Stimulated activated CD4-positive, alpha-beta T cell treated with anti-CD3 and anti-CD28 coated beads, Interleukin-1b, Interleukin-23, amount 100 ng/mL, for 24 hours (primary cell): ENCODE measurements around the gene SLC25A29.
"Not testable (repeated sequence)": the region's sequence is repeated elsewhere in the genome, so short reads cannot be mapped to it uniquely, and the experiment has no call there.

Experiments used
- DNase-seq, 4 experiments: peaks; one replicate each; pipeline ENCODE4 v3.0.0-alpha.2; 2020; ENCODE audit warnings: low read depth in 4 of 4, low spot score in 1 of 4

SLC25A29 gene, protein sequence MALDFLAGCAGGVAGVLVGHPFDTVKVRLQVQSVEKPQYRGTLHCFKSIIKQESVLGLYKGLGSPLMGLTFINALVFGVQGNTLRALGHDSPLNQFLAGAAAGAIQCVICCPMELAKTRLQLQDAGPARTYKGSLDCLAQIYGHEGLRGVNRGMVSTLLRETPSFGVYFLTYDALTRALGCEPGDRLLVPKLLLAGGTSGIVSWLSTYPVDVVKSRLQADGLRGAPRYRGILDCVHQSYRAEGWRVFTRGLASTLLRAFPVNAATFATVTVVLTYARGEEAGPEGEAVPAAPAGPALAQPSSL

GRCh38 chr14:100306101-100306997 lies at the start of gene SLC25A29:
TSS of gene SLC25A29 (minus strand) at chr14:100306444. CDS start at chr14:100306232, 212 bp downstream.
- peak; percentile 42 to 71 (median 60) for DNase-seq

- no peak for DNase-seq
Measured at GRCh38 chr14:100350986-100351385, 44.7 kb upstream of the SLC25A29 start.

- no peak for DNase-seq
Measured at GRCh38 chr14:100350276-100350926, 44.2 kb upstream of the SLC25A29 start.

DNA sequence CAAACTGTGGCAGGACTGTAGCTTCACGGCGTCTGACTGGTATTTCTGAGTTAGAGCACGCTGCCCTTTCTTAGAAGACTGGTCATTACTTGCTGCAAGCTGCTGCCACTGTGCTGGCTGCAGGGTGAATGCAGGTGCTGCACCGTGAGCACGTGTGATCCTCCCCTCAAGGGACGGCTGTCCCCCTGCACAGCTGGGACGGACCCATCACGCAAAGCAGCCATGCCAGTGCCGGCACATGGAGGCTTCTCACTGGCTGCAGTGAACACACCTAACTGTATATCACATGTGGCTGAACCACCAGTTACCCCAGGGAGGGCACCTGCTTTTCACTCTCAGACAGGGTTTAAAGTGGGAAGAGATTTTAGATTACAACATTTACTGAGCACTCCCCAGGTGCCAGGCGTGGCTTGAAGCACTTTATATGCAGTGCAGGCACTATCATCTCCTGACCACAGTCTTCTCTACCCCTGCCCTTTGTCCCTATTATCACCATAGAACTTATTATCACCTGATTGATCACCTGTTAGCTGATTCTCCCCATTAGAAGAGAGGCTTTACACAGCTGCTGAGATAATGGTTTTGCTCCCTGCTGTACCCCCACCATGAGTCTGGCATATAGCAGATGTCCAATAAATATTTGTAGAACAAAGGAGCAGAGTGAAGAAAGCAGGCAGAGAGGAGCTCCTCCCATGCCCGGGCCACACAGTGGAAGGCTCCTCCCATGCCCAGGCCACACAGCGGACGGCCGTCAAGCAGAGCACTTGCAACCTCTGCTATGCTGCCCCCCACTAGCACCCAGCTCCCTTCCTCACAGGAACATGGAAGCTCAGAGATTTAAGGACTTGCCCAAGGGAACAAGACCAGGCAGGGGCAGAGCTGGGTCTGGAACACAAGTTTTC lies 42.8 kb upstream of the SLC25A29 start:
- no peak for DNase-seq

DNA sequence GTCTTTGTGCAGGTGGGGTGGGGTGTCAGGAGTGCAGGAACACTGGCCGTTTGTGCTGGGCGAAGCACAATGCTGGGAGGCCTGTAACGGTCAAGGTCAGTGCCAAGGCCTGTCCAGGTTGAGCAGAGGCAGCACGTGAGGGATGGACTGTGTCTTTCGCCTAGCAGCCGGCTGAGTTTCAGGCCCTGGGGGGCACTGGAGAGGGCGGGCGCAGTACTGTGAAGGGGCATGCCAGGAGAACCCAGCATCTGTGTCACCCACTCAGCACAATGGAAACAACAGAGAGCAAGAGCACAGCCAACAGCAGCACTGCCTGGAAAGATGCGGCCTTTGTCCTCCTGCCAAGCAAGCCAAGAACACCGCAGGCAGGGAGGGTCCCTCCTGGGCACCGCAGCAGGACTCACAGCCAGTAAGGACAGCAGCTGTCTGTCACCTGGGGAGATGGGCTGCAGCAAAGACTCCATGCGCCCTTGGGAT lies 42.0 kb upstream of the SLC25A29 start:
- DNase-seq, result no peak

GRCh38 chr14:100346306-100347091 lies 40.3 kb upstream of the SLC25A29 start:
- no peak for DNase-seq

DNA sequence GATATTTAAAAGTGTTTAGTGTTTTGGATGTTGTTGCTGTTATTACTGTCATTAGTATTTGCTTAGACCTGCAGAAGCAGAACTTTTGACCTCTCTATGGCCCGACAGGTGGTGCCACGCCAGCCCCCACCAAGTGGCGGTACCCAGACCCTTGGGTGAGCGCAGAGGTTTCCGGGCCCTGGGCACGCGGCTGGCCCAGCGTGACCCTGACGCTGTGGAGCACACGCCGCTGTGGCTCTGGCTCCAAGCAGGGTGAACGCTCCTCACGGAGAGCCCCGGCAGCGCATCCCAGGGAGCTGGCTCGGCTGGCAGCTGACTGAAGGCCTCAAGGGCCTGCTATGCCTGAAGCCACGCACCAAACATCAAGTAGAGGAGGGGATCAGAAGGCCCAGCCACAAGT lies 39.5 kb upstream of the SLC25A29 start:
- DNase-seq, result no peak

DNA sequence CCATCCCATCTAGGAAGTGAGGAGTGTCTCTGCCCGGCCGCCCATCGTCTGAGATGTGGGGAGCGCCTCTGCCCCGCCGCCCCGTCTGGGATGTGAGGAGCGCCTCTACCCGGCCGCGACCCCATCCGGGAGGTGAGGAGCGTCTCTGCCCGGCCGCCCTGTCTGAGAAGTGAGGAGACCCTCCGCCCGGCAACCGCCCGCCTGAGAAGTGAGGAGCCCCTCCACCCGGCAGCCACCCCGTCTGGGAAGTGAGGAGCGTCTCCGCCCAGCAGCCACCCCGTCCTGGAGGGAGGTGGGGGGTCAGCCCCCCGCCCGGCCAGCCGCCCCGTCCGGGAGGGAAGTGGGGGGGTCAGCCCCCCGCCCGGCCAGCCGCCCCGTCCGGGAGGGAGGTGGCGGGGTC lies 38.4 kb upstream of the SLC25A29 start:
- DNase-seq, result not testable (repeated sequence)

GRCh38 chr14:100342826-100343225 lies 36.6 kb upstream of the SLC25A29 start:
- not testable (repeated sequence) for DNase-seq

GRCh38 chr14:100342195-100342594 lies 36.0 kb upstream of the SLC25A29 start:
- no peak for DNase-seq

GRCh38 chr14:100341301-100342031 lies 35.2 kb upstream of the SLC25A29 start:
- no peak for DNase-seq

GRCh38 chr14:100340423-100340813 lies 34.2 kb upstream of the SLC25A29 start:
- no peak for DNase-seq

GRCh38 chr14:100339766-100340422 lies 33.6 kb upstream of the SLC25A29 start:
- no peak for DNase-seq

- DNase-seq, result no peak
Measured at GRCh38 chr14:100336618-100337530, 30.6 kb upstream of the SLC25A29 start.

DNA sequence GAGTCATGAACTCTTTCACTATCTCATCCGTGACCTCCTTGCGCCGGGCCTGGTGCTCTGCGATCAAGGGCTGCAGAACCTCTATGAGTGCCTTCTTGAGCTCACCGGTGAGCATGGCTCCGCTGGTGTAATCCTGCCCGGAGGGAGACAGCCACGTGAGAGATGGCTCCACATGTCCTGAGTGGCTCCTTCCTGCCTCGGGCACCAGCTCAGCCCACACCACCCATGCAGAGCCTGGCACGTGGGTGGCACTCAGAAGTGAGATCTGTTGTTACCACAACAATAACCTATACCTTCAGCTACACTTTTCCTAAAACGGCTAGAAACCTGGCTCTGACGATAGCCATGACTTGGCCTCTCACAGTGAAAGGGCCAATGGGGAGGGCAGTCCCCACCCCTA lies 28.7 kb upstream of the SLC25A29 start:
- DNase-seq, result no peak

- no peak for DNase-seq
Measured at GRCh38 chr14:100333827-100334226, 27.6 kb upstream of the SLC25A29 start.

DNA sequence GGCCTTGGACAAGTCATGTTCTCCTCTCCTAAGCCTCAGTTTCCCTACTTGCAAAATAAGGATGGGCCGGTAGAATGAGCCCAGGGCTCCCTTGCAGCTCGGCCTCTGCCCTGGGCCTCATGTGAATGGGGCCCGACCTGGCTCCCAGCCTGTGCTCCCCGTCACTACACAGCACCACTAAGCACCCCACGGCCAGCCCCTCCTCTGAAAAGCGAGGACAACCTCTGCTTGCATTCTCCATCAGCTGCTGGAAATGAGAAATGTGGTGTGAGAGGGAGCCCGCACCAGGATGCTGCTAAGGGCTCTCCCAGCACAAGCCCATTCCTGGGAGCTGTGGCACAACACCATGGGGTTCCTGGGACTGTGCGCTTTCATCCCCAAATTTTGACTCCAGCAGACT lies 27.1 kb upstream of the SLC25A29 start:
- DNase-seq, result no peak

GRCh38 chr14:100332797-100333196 lies 26.6 kb upstream of the SLC25A29 start:
- DNase-seq, result no peak
